DOHH2 (cell line): ENCODE measurements around the gene KRT6B.

Source experiments
- H3F3A ChIP-seq: fragments of 200-600 bp; sonication (generic), shearing (Covaris generic); 2 replicates; pipeline ENCODE4 v1.6.0; 2016; ENCODE audit warnings: antibody characterized with exemption, mild to moderate bottlenecking; ENCODE audit not compliant: control insufficient read depth, insufficient read depth
- H3K27ac ChIP-seq: fragments of 200-600 bp; sonication (generic); 2 replicates; pipeline ENCODE4 v1.5.1; 2014; ENCODE audit warnings: low read depth, mild to moderate bottlenecking, low read length, moderate library complexity
- H3K27me3 ChIP-seq: fragments of 200-600 bp; sonication (generic); 2 replicates; pipeline ENCODE4 v1.6.1; 2014; ENCODE audit warnings: mild to moderate bottlenecking, low read length, mixed read lengths; ENCODE audit not compliant: control insufficient read depth
- H3K36me3 ChIP-seq: fragments of 200-600 bp; sonication (generic); 2 replicates; pipeline ENCODE4 v1.6.1; 2014; ENCODE audit warnings: mild to moderate bottlenecking, low read length, moderate library complexity, mixed read lengths; ENCODE audit not compliant: control insufficient read depth
- H3K4me1 ChIP-seq: fragments of 200-600 bp; sonication (generic); 2 replicates; pipeline ENCODE4 v1.6.1; 2014; ENCODE audit warnings: mild to moderate bottlenecking, low read length, mixed read lengths; ENCODE audit not compliant: control insufficient read depth
- H3K4me2 ChIP-seq: fragments of 200-600 bp; sonication (generic); 2 replicates; pipeline ENCODE4 v1.6.0; 2014; ENCODE audit warnings: mild to moderate bottlenecking, low read length, moderate library complexity
- H3K4me3 ChIP-seq: fragments of 200-600 bp; sonication (generic); 2 replicates; pipeline ENCODE4 v1.5.1; 2014; ENCODE audit warnings: mild to moderate bottlenecking, low read length, mixed read lengths
- H3K79me2 ChIP-seq: fragments of 200-600 bp; sonication (generic); 2 replicates; pipeline ENCODE4 v1.6.1; 2014; ENCODE audit warnings: mild to moderate bottlenecking, low read length, mixed read lengths; ENCODE audit not compliant: control insufficient read depth
- H3K9me2 ChIP-seq: fragments of 200-600 bp; sonication (generic); replicated peaks from 2 replicates; pipeline ENCODE4 v1.6.1; 2014; ENCODE audit warnings: mild to moderate bottlenecking, low read length, mixed read lengths; ENCODE audit not compliant: control insufficient read depth
- H3K9me3 ChIP-seq: fragments of 200-600 bp; sonication (generic); 2 replicates; pipeline ENCODE4 v1.6.1; 2014; ENCODE audit warnings: antibody characterized with exemption, low read length, mixed read lengths; ENCODE audit not compliant: control insufficient read depth, insufficient read depth
- H4K20me1 ChIP-seq: fragments of 200-600 bp; sonication (generic); 2 replicates; pipeline ENCODE4 v1.6.0; 2014; ENCODE audit warnings: low read depth, mild to moderate bottlenecking, antibody characterized with exemption, low read length, moderate library complexity; ENCODE audit not compliant: control insufficient read depth, insufficient read depth
- CTCF ChIP-seq: fragments of 200-600 bp; sonication (generic); IDR thresholded peaks from one replicate; pipeline ENCODE4 v1.5.1; 2014; ENCODE audit warnings: antibody characterized with exemption, mild to moderate bottlenecking, low read depth, low read length; ENCODE audit not compliant: poor library complexity, severe bottlenecking
- EZH2phosphoT487 ChIP-seq: fragments of 200-600 bp; sonication (generic); IDR thresholded peaks from 2 replicates; pipeline ENCODE4 v1.6.1; 2017; ENCODE audit warnings: borderline replicate concordance, mild to moderate bottlenecking, antibody characterized with exemption, low read length, moderate library complexity, mixed read lengths

The KRT6B gene

GRCh38 chr12:52438305-52439301 lies 13.3 kb downstream of the KRT6B start:
- no peaks in the 10 kb centered on the region for H4K20me1 ChIP-seq
- H3K79me2 ChIP-seq, result no peaks in the 10 kb centered on the region
- H3K9me2 ChIP-seq, result no peaks in the 10 kb centered on the region
- H3K4me2 ChIP-seq, result no peak overlapping the region
- no peaks in the 10 kb centered on the region for H3K36me3 ChIP-seq
- H3K4me1 ChIP-seq, result no peaks in the 10 kb centered on the region
- H3K27me3 ChIP-seq, result peaks cover 6% of the 10 kb centered on the region; the same call in 1 of the 2 replicates
- no peak overlapping the region for H3K27ac ChIP-seq
- TF ChIP-seq EZH2phosphoT487, result no peak
- no peak for TF ChIP-seq CTCF
- no peak overlapping the region for H3K4me3 ChIP-seq
- H3K9me3 ChIP-seq, result no peaks in the 10 kb centered on the region
- no peaks in the 10 kb centered on the region for H3F3A ChIP-seq

- Histone ChIP-seq H3K4me2 (no peak overlapping the region), H3K36me3 (no peaks in the 10 kb centered on the region), H3K4me1 (no peaks in the 10 kb centered on the region), H3K27me3 (no peaks in the 10 kb centered on the region), H3K27ac (no peak overlapping the region), H3K79me2 (no peaks in the 10 kb centered on the region), H3K9me2 (no peaks in the 10 kb centered on the region), H3K9me3 (no peaks in the 10 kb centered on the region), H3F3A (no peaks in the 10 kb centered on the region), H3K4me3 (no peak overlapping the region), H4K20me1 (no peaks in the 10 kb centered on the region; the same call in 1 of the 2 replicates)
- TF ChIP-seq EZH2phosphoT487 (no peak), CTCF (no peak)
These were observed 14.4 kb downstream of the KRT6B start for GRCh38 chr12:52437508-52437907.

- Histone ChIP-seq H3K9me3 (no peaks in the 10 kb centered on the region), H3K36me3 (no peaks in the 10 kb centered on the region), H3K4me1 (no peaks in the 10 kb centered on the region), H3K27me3 (no peaks in the 10 kb centered on the region), H3F3A (no peaks in the 10 kb centered on the region), H4K20me1 (no peaks in the 10 kb centered on the region; the same call in 1 of the 2 replicates), H3K4me2 (no peak overlapping the region), H3K4me3 (no peak overlapping the region), H3K27ac (no peak overlapping the region), H3K9me2 (no peaks in the 10 kb centered on the region), H3K79me2 (no peaks in the 10 kb centered on the region)
- TF ChIP-seq CTCF, result no peak
- TF ChIP-seq EZH2phosphoT487, result no peak
These were observed 15.0 kb downstream of the KRT6B start for GRCh38 chr12:52436828-52437474.
